ENCODE results near the gene ZNF563. TPM values are rescaled to one million over a fixed set of nuclear protein-coding genes. Genes with fewer than 3 reads are reported as not detected.
"Not testable (repeated sequence)": the region's sequence is repeated elsewhere in the genome, so short reads cannot be mapped to it uniquely, and the experiment has no call there.

ZNF563 gene
- total RNA-seq, 3 donors from 2014 or later (not counting 1 experiment from before 2014, with no cell fraction given): 0.78 to 1.00 (median 0.80) TPM

- Mint-ChIP-seq H3K4me1 (no peaks in the 10 kb centered on the region), H3K4me3 (no peak overlapping the region), H3K27ac (no peak overlapping the region), H3K27me3 (ENCODE audit: low read depth in 2 of 2) (no peaks in the 10 kb centered on the region), H3K9me3 (peaks cover 7 to 16% of the 10 kb centered on the region in 2 donors), H3K36me3 (peaks cover 21% of the 10 kb centered on the region)
- no peaks in the 10 kb centered on the region for H3K36me3 ChIP-seq (ENCODE audit: control insufficient read depth, insufficient read depth, low read length)
- 100% methylated on average over 1 of the region's 1 CpG for WGBS (ENCODE audit: insufficient coverage)
- intact Hi-C loops (cut with micrococcal nuclease): no loop called here
- H3K4me1 ChIP-seq (ENCODE audit: control insufficient read depth, insufficient read depth, low read length): no peaks in the 10 kb centered on the region
- no peak overlapping the region for H3K4me3 ChIP-seq (ENCODE audit: low read length)
- no peak overlapping the region for H3K27ac ChIP-seq (ENCODE audit: low read length)
- TF ChIP-seq CTCF (IDR thresholded peaks at IDR 0.05): no peak
- no peaks in the 10 kb centered on the region for H3K27me3 ChIP-seq (ENCODE audit: control insufficient read depth, insufficient read depth, low read length)
- no peak for DNase-seq
- ATAC-seq: no peak
- H3K9me3 ChIP-seq (ENCODE audit: control insufficient read depth, insufficient read depth, low read length): peaks cover 10% of the 10 kb centered on the region
Measured at GRCh38 chr19:12374026-12374425, 40.6 kb upstream of the ZNF563 start.

- peaks cover 13% of the 10 kb centered on the region for H3K4me1 ChIP-seq (ENCODE audit: control insufficient read depth, insufficient read depth, low read length)
- TF ChIP-seq CTCF (IDR thresholded peaks at IDR 0.05): no peak
- H3K36me3 ChIP-seq (ENCODE audit: control insufficient read depth, insufficient read depth, low read length): no peaks in the 10 kb centered on the region
- peak within 1 kb of the TSS; percentile 5 for H3K27ac ChIP-seq (ENCODE audit: low read length)
- H3K9me3 Mint-ChIP-seq: no peaks in the 10 kb centered on the region
- peaks cover 20 to 27% of the 10 kb centered on the region in 2 donors for H3K4me1 Mint-ChIP-seq
- H3K4me3 ChIP-seq (ENCODE audit: low read length): peak within 1 kb of the TSS; percentile 69
- DNase-seq: peak; percentile 75 to 85
- under 1% methylated on average over 51 of the region's 51 CpGs for WGBS (ENCODE audit: insufficient coverage)
- H3K4me3 Mint-ChIP-seq: peak within 1 kb of the TSS; percentile 95
- H3K27ac Mint-ChIP-seq: peak within 1 kb of the TSS; percentile 69 to 94
- no peaks in the 10 kb centered on the region for H3K27me3 Mint-ChIP-seq (ENCODE audit: low read depth in 2 of 2)
- H3K36me3 Mint-ChIP-seq: no peaks in the 10 kb centered on the region
- no peaks in the 10 kb centered on the region for H3K9me3 ChIP-seq (ENCODE audit: control insufficient read depth, insufficient read depth, low read length)
- ATAC-seq: peak; percentile 97 to 98 (median 97)
- no peaks in the 10 kb centered on the region for H3K27me3 ChIP-seq (ENCODE audit: control insufficient read depth, insufficient read depth, low read length)
- intact Hi-C loops (cut with micrococcal nuclease): loop anchor here (1.0 kb wide), 1 partner anchor 32 kb away; the partner anchor contains the start of gene ZNF563
Measured at GRCh38 chr19:12365236-12366162, 32.1 kb upstream of the ZNF563 start, which contains the start of gene ZNF442. Gene ZNF442, minus strand, starts transcription at chr19:12365683. Its CDS starts 2,052 bp downstream, at chr19:12363631.

- H3K36me3 ChIP-seq (ENCODE audit: control insufficient read depth, insufficient read depth, low read length): no peaks in the 10 kb centered on the region
- H3K36me3 Mint-ChIP-seq: no peaks in the 10 kb centered on the region
- no peaks in the 10 kb centered on the region for H3K9me3 ChIP-seq (ENCODE audit: control insufficient read depth, insufficient read depth, low read length)
- H3K4me3 Mint-ChIP-seq: peak overlapping the region; percentile 93
- peaks cover 20 to 27% of the 10 kb centered on the region in 2 donors for H3K4me1 Mint-ChIP-seq
- H3K4me3 ChIP-seq (ENCODE audit: low read length): peak overlapping the region; percentile 69
- WGBS (ENCODE audit: insufficient coverage): 11% methylated on average over 28 of the region's 28 CpGs
- peak overlapping the region in 1 of 2 donors; percentile 94 for H3K27ac Mint-ChIP-seq
- no peak for TF ChIP-seq CTCF (IDR thresholded peaks at IDR 0.05)
- no peak for ATAC-seq
- no peaks in the 10 kb centered on the region for H3K9me3 Mint-ChIP-seq
- intact Hi-C loops (cut with micrococcal nuclease): loop anchor here (1.0 kb wide), 1 partner anchor 31 kb away; the partner anchor contains the start of gene ZNF563
- H3K27ac ChIP-seq (ENCODE audit: low read length): no peak overlapping the region
- peaks cover 13% of the 10 kb centered on the region for H3K4me1 ChIP-seq (ENCODE audit: control insufficient read depth, insufficient read depth, low read length)
- H3K27me3 ChIP-seq (ENCODE audit: control insufficient read depth, insufficient read depth, low read length): no peaks in the 10 kb centered on the region
- H3K27me3 Mint-ChIP-seq (ENCODE audit: low read depth in 2 of 2): no peaks in the 10 kb centered on the region
- DNase-seq: peak in 1 of 2 donors; percentile 19
Measured at GRCh38 chr19:12364391-12365235, 31.2 kb upstream of the ZNF563 start.

GRCh38 chr19:12362236-12362635 lies 28.8 kb upstream of the ZNF563 start:
- peaks cover 20 to 31% of the 10 kb centered on the region in 2 donors for H3K4me1 Mint-ChIP-seq
- H3K27ac ChIP-seq (ENCODE audit: low read length); H3K36me3 Mint-ChIP-seq; ATAC-seq; intact Hi-C loops (cut with micrococcal nuclease); H3K27me3 Mint-ChIP-seq (ENCODE audit: low read depth in 2 of 2); H3K27ac Mint-ChIP-seq; H3K27me3 ChIP-seq (ENCODE audit: control insufficient read depth, insufficient read depth, low read length); H3K4me3 Mint-ChIP-seq; H3K9me3 ChIP-seq (ENCODE audit: control insufficient read depth, insufficient read depth, low read length); H3K4me3 ChIP-seq (ENCODE audit: low read length); H3K36me3 ChIP-seq (ENCODE audit: control insufficient read depth, insufficient read depth, low read length); H3K9me3 Mint-ChIP-seq; DNase-seq: not testable (repeated sequence)
- WGBS (ENCODE audit: insufficient coverage): 97% methylated on average over 30 of the region's 30 CpGs
- H3K4me1 ChIP-seq (ENCODE audit: control insufficient read depth, insufficient read depth, low read length): peaks cover 13% of the 10 kb centered on the region
